GM19023 (cell line): ENCODE results near the gene ERN1.

Experiments used
- ATAC-seq: cut with Tn5 transposase; IDR thresholded peaks from one replicate; pipeline ENCODE4 v1.9.1; 2021; ENCODE audit warnings: mild to moderate bottlenecking, moderate library complexity; ENCODE audit not compliant: unreplicated experiment

ERN1 gene

DNA sequence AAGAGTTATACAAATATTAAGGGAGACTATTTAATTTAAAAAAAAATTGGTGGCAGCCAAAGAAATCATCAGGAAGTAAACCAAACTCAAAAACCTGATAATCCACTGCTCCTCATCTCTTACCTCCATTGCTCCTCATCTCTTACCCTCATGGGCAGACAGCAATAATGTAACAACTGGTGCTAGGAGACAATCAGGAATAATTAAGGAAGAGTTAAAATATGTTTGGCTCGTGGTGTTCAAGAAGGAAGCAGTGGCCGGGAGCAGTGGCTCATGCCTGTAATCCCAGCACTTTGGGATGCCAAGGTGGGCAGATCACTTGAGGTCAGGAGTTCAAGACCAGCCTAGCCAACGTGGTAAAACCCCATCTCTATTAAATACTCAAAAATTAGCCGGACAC lies 18.1 kb downstream of the ERN1 start:
- ATAC-seq, result no peak

DNA sequence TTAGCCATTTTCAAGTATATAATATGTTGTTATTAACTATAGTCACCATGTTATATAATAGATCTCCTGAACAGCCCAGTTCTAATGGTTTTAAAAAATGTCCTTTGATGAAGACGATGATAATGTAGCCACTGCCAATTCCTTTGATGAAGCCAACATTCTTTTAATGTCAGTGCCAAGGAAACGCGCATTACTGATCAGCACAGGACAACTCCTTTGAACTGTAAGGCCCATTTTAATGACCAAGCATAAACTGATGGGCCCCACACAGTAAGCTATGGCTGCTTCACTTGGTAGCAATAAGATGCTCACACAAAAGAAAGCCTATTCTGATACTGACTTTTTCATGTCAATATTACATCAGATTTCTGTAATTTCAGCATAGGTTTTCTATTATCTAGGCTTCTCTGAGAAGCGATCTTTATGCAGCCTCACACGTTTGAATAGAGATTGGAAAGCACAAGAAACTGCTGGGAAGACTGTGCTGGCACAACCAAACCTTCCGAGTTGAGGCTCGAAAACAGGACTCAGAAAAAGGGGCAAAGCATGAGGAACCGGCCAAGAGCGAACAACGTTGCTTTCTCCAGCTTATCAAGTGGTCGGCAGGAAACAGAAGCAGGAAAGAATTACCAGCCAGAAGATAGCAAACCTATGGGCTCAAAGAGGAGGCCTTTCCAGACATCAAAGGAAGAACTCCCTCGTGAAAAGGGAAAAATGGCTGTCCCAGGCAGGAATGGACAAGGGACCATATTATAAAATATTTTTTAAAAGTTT lies 19.4 kb downstream of the ERN1 start:
- no peak for ATAC-seq

DNA sequence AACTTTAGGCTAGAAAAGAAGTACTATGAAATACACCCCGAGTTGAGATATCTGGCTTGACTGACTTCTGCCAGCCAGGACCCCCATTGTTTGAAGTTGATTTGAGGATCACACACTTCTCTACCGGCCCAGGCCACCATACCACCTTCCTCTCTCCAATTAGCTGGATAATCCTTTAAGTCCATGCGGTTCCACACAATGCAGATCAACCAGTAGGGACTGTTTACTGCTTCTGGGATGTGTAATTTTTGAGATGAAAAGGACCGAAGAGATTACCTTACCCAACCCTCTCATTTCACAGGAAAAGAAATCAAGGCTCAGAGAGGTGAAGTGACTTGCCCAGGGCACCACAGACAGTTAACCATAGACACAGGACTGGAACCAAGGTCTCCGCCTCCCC lies 20.5 kb downstream of the ERN1 start:
- no peak for ATAC-seq

DNA sequence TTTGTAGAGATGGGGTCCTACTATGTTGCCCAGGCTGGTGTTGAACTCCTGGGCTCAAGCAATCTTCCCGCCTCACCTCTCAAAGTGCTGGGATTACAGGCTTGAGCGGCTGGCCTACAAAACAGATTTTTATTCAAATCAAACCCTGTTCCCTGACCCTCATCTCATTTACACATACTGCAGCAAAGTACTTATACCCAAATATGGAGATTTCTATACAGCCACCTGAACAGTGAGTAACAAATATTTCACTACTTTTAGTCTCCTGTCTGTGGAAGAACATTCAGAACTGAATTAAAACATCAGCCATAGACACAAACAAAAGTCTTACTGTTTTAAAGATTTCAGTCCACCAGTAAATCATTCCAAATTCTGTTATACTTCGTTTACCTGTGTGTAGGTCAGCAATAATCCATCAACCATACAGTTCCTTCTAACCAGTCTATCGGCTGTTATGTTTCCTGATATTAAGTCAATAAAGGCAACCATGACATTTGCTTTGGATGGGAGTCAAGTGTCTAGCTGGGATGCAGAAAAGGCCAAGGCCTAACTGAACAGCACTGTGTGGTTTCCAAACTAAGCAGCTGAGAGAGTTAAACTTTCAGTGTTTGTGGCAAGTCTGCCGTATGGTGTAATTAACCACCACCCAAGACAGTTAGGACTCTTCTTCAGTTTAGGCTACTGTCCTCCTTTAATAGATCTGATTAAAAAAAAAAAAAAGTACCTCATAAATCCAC lies 22.3 kb downstream of the ERN1 start:
- no peak for ATAC-seq

DNA sequence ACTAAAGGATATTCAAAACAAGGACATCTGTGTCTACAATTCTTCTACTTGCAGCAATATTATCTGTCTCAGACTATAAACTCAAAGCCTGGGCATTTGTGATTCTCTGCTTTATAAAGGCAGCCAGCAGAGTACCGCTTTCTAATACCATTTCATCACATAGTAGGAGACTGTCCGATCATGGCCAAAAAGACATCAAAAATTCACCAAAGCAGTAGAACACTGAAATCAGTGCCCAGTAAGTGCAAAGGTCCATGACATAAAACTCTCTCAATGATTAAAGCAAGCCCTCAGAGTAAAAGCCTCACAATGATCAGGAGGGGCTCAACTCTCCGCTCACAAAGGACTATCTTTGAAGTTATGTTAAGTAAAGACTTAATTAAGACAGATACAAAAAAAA lies 23.0 kb downstream of the ERN1 start:
- ATAC-seq, result no peak

DNA sequence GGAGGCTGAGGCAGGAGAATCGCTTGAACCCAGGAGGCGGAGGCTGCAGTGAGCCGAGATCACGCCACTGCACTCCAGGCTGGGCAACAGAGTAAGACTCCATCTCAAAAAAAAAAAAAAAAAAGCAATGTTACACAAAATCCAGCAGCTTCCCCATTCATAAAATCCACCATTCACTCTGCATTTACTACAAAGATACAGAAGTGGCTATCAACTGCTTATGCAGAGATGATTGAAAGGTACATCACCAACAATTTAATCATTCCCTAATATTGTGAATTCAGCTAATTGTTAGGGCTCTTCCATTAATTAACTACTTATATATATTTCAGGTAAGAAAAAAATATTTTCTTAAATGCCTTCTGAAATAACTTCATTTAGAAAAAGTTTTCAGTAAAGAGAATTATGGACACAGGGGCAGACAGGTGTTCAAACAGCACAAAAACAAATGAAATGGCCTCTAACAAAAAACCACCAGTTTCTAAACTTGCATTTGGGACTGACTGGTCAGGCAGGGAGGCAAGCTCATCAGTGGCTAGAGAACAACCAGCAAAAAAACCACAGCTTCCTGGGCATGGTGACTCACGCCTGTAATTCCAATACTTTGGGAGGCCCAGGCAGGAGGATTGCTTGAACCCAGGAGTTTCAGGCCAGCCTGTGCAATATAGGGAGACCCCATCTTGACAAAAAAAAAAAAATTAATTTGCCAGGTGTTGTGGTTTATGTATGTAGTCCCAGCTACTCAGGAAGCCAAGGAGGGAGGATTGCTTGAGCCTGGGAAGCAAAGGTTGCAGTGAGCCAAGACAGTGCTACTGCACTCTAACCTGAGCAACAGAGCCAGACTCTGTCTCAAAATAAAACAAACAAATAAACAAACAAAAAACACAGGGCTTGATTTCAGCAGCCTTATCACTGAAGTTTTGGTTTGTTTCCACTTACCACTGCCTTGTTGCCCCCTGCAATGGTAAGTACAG lies 26.3 kb downstream of the ERN1 start:
- ATAC-seq, result no peak

DNA sequence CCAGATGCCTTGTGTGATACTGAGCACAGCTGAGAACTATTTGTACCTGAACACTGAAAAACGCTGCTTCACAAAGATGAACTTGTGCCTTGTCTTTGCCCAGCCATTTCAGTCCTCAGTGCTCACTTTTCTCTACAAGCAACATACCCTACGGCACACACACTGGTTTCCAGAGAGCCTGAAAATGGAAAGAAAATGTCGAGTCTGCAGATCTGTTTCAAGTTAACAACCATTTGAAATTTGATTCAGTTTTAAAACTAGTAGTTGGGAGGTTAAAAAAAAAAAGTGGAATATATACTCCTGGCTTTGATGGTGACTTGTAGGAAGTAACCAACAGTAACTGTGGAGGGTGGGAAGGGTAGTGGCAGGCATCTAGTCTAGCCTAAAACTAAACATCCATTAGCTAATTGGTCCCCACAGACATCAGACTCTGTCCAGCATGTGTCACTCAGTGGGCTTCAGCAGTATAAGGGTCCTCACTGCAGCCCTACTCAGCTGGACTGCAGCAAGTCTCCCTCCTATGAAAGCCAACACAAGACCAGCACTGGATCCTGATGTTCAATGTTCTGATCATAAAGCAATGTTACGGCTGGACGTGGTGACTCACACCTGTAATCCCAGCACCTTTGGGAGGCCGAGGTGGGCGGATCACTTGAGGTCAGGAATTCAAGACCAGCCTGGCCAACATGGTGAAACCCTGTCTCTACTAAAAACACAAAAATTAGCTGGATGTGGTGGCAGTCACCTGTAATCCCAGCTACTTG lies 27.1 kb downstream of the ERN1 start:
- ATAC-seq, result no peak

DNA sequence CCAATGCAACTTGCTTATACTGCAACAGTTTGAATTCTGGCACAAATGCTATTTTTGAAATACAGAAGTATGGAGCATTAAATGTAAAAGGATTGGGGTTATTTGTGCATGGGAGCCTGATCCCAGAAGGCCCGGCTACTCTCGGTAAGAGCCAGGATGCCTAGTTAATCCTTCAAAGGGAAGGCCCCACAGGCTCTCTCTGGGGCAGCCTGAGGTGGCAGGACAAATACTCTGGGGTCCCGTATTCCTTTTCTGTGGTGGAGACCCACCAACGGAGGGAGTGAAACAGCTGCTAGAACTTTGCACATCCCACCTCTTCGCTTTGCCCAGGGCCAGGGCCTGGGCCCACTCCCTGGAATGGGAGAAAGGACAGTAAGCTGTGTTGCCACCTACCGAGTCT lies 30.4 kb downstream of the ERN1 start:
- no peak for ATAC-seq

DNA sequence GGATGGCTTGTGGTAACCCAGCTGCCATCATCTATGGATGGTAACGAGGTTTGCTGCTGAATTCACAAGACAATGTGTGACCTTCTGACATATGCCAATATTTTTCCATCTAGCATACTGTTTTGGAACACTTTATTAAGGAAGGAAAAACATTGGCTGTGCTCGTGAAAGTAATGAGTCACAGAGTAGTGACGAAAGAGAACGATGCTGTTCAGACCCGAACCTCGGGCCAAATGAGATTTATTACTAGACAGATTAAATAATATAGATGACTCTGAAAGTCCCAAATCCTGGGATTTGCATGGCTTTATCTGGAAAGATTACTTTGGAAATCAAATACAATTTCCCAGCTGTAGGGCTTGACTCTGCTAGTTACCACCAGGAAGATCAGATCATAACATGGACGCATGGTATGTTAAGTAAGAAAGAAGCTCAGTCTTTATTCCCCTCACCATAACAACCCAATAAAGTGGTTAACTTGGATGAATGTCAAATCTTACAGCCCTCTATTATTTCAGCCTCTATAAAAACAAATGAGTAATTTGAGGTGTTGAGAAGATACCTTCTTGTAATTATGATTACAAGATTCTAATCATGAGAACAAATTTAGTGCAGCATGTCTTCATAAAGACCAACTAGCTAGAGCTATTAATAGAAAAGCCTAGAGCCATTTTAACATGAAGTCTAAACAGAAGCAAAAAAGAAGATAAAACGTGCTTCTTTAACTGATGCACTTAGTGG lies 32.6 kb downstream of the ERN1 start:
- ATAC-seq, result no peak

DNA sequence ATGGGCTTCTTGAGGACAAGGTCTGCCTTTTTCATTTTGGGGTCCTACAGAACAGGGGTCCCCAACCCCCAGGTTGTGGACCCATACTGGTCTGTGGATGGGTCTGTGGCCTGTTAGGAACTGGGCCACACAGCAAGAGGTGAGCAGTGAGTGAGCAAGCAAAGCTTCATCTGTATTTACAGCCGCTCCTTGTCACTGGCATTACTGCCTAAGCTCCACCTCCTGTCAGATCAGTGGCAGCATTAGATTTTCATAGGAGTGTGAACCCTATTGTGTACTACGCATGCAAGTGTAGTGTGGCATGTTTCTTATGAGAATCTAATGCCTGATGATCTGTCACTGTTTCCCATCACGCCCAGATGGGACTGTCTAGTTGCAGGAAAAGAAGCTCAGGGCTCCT lies 33.9 kb downstream of the ERN1 start:
- ATAC-seq, result no peak

DNA sequence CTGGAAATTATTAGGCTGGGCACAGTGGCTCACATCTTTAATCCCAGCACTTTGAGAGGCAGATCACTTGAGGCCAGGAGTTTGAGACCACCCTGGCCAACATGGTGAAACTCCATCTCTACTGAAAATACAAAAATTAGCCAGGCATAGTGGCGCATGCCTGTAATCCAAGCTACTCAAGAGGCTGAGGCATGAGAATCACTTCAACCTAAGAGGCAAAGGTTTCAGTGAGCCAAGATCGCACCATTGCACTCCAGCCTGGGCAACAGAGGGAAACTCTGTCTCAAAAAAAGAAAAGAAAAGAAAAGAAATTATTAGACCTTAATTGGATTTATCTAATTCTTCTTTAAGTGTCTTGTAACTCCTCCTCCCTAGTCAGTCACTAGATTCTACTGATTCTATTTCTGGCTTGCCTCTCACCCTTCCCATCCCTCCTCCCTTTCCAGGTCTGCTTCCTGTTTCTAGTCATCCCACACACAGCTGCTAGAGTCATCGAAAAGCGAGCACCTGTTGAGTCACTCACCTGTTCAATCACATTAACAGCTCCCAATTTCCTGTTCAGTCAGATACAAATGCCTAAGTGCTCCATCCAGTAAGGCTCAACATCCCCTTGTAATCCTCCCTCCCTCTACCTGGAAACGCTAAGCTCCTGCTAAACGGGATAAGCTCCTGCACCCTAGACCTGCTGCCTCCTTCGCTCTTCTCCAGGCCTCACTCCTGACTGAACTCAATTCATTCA lies 34.6 kb downstream of the ERN1 start:
- no peak for ATAC-seq

DNA sequence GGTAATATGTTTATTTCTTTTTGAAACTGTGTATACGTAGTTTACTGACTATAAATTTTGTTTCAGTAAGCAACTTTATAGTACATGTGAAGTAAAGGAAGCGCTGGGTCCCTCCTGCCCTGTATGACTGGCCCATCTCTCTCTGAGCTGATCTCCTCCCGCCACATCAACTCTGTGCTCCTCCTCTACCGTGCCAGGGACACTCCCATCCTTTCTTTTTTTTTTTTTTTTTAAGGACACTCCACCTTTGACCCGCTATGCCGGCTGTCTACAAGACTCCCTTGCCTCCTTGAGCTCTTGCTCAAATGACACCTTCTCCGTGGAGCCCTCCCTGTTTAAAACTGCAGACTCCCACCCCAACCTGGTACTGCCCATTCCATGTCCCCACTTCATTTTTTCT lies 35.5 kb downstream of the ERN1 start:
- no peak for ATAC-seq

DNA sequence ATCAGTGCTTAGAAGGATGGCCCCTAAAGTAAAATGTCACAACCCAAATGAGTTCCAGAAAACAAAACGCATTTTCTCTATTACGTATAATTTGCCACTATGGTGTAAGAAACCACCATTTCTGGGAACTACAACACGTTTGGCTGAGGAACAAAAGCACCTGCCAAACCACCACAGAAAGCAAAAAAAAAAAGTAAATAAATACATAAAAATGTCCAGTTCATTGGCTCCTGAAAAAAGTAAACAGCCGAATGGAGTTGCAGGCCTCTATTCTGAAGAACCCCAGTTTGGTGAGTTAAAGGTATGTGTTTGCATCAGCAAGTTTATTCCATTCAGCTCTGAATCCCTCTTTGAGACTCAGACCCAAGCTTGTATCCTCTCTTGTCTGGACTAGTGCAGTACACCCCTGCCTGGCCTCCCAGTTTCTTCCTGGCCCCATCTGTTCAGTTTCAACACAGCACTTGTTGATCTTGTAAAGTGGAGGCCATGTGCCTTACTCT lies 36.9 kb downstream of the ERN1 start:
- ATAC-seq, result no peak

DNA sequence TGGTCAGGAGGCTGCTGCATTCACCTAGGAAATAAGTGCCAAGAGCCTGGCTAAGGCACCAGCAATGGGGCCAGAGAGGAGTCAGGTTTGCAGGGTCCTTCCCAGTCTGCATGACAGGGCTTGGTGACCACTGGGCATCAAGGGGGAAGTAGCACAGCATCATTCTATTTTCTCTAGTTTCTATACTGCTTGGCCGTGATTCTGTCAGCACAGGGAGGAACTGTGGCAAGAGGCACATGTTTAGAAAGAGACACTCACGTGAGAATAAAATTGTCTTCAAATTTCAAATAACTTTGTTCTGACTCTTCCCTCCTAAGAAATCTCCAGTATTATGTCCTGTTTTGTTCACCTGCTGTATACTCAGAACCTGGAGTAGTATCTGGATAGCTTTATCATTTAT lies 37.8 kb downstream of the ERN1 start:
- no peak for ATAC-seq

DNA sequence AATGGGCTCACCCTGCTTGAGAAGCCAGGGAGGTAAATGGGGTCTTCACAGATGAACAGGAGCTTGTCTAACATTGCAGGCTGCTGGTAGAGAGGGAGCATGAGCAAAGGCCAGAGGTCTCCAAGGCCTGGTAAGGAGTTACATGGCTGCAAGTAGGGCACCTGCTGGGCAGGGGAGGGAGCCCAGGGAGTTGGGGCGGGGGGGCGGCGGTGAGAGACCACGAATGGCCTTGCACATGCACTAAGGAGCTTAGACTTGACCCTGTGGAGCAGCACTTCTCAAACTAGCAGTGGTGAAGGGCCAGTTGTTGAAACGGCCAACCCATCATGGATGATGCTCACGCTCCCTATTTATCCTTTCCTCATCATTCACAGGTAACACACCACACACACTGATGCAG lies 38.4 kb downstream of the ERN1 start:
- no peak for ATAC-seq

DNA sequence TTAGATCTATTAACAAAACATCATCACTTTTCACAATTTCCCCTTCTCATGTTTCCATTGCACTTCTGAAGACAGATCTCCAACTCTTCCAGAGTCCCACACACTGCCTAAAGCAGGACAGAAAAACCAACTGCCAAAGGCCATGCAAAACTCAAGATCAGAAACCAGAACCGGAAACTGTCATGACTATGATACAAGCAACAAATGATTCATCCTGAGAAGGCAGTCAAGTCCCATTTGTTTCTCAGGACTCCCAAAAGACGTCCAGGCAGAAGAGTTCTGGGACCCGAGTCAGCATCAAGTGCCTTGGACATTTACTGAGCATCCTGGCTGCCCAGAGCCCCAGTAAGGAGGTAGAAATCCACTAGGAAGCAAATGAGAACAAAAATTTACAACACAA lies 38.8 kb downstream of the ERN1 start:
- ATAC-seq, result no peak

DNA sequence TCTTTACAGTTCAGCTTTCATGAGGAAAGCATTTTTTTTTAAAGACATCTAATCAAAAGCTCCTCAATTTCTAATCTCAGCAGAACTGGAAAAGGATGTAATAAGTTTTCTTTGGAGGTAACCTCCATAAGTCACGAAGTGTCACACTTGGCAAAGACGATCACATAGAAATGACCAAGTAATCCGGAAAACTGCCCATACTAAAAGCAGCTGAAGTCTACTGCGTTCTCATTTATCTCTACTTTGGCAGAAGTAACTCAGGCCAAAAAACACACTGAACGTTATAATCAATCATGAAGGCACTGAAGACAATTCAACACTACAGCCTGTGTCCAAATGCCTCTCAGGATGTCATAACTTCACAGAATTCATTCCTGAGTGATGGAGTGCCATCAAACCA lies 39.8 kb downstream of the ERN1 start:
- no peak for ATAC-seq

DNA sequence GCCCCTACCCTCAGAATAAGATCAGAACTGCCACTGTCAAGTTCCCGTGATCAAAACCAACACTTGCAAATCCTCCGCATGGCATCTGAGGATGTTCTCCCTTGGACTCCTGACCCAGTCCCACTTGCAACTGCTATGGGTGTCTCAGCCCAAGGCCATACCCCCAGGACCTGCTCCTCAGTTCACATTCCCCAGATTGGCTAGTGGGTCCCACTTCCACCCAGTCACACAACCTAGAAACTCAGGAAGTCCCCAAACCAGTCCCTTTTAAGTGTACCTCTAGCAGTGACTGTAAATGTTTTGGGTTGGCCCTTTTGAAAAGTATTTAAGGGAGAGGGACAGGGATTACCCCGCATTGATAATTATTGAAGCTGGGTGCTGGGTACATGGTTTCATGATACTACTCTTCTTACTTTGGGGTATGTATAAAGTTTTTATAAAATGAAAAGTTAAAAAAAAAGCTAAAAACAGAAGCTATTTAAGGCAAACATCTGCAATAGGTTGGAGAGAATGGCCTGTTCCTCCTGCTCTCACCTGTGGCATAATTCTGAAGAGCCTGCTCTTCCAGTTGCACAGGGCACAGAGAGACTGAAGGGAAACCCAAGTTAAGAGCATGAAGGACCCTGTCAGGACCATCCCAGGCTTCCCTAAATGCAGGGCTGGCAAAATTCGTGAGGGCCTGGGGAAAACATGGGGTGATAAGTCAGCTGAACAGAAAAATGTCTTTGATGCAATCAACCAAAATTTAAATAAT lies 42.5 kb downstream of the ERN1 start:
- ATAC-seq, result no peak

DNA sequence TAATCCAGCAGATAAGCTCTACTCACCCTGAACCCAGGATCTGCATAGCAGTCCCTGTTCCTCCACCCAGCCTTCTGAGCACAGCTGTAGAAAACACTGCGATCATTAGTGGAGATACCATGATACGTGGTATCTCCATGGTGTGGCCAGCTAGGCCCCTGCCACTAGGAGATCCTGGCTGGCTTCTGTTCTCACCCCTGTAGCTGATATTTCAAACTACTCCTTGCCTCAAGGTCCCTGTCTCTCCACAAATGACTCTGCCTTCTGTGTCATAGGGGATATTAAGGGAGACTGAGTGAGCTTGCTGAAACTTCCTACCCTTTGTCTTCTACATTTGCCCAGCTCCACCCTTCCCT lies 44.3 kb downstream of the ERN1 start:
- ATAC-seq, result no peak
